A673 (cell line): ENCODE results near the gene THAP9. TPM values are rescaled to one million over a fixed set of nuclear protein-coding genes. Genes with fewer than 3 reads are reported as not detected.

Experiments used
- BruUV-seq: library from RNA; stranded (reverse); fragments of 400-500 nt; replicated peaks from 2 replicates; lab custom pipeline; 2021; lab: Mats Ljungman, UMichigan
- CTCF ChIA-PET: fragments of 300-600 bp; sonication (Branson Sonifier 250); formaldehyde crosslinking; loops from one replicate; lab custom pipeline; 2022; ENCODE audit warnings: antibody characterized with exemption; lab: Charles Lee
- POLR2A ChIA-PET: fragments of 300-600 bp; sonication (Branson Sonifier 250); formaldehyde crosslinking; loops from one replicate; lab custom pipeline; 2022; ENCODE audit warnings: antibody characterized with exemption; ENCODE audit not compliant: low non-redundant PET; lab: Charles Lee
- DNase-seq: peaks from one replicate; pipeline ENCODE4 v3.0.0-alpha.2; 2015; ENCODE audit warnings: low spot score
- H3K27ac ChIP-seq: fragments of 200-600 bp; sonication (generic); 2 replicates; pipeline ENCODE4 v1.5.1; 2016; ENCODE audit warnings: mixed run types, low read depth, mild to moderate bottlenecking, mixed read lengths, antibody characterized with exemption, low read length; ENCODE audit not compliant: poor library complexity, severe bottlenecking
- H3K27me3 ChIP-seq: fragments of 200-600 bp; sonication (generic); replicated peaks from 2 replicates; pipeline ENCODE4 v1.6.1; 2017; ENCODE audit warnings: mixed run types, low read depth, mild to moderate bottlenecking, mixed read lengths, antibody characterized with exemption, low read length; ENCODE audit not compliant: insufficient read depth, poor library complexity
- H3K36me3 ChIP-seq: fragments of 200-600 bp; sonication (generic); 2 replicates; pipeline ENCODE4 v1.6.1; 2016; ENCODE audit warnings: mixed run types, mild to moderate bottlenecking, mixed read lengths, antibody characterized with exemption, low read length; ENCODE audit not compliant: insufficient read depth, poor library complexity, severe bottlenecking
- H3K4me1 ChIP-seq: fragments of 200-600 bp; sonication (generic); 2 replicates; pipeline ENCODE4 v1.6.1; 2017; ENCODE audit warnings: mixed run types, mild to moderate bottlenecking, mixed read lengths, antibody characterized with exemption, low read length; ENCODE audit not compliant: insufficient read depth, poor library complexity, severe bottlenecking
- H3K4me3 ChIP-seq: fragments of 200-600 bp; sonication (generic); 2 replicates; pipeline ENCODE4 v1.5.1; 2016; ENCODE audit warnings: low read depth, mixed run types, mild to moderate bottlenecking, mixed read lengths, low read length; ENCODE audit not compliant: poor library complexity, severe bottlenecking
- H3K9me3 ChIP-seq: fragments of 200-600 bp; sonication (generic); 2 replicates; pipeline ENCODE4 v1.6.1; 2016; ENCODE audit warnings: mixed run types, low read depth, mild to moderate bottlenecking, mixed read lengths, antibody characterized with exemption, low read length; ENCODE audit not compliant: poor library complexity, severe bottlenecking
- EZH2 ChIP-seq: fragments of 200-600 bp; sonication (generic); IDR thresholded peaks from 2 replicates; pipeline ENCODE4 v1.6.1; 2017; ENCODE audit warnings: borderline replicate concordance, low read depth, mild to moderate bottlenecking, mixed read lengths, antibody characterized with exemption, low read length; ENCODE audit not compliant: poor library complexity, severe bottlenecking
- intact Hi-C: fragments of 100-400 bp; cut with micrococcal nuclease; formaldehyde crosslinking; loops from one replicate; pipeline ENCODE4 v1.10.0; 2022; ENCODE audit not compliant: unreplicated experiment
- total RNA-seq: library from RNA; stranded (reverse); gene quantifications from 2 replicates; pipeline ENCODE4 v1.2.3, GENCODE V29; 2021
- TF ChIP-seq, protein P1 (sequence below): fragments of 300-800, 200-600 bp; sonication (generic); conservative IDR thresholded peaks from 2 replicates; pipeline ENCODE4 v1.5.1; 2017; ENCODE audit warnings: low read depth, mild to moderate bottlenecking, antibody characterized with exemption, low read length, moderate library complexity, mixed read lengths

Gene THAP9
- total RNA-seq, 1 experiment from 2014 or later: 3.8 TPM

DNA sequence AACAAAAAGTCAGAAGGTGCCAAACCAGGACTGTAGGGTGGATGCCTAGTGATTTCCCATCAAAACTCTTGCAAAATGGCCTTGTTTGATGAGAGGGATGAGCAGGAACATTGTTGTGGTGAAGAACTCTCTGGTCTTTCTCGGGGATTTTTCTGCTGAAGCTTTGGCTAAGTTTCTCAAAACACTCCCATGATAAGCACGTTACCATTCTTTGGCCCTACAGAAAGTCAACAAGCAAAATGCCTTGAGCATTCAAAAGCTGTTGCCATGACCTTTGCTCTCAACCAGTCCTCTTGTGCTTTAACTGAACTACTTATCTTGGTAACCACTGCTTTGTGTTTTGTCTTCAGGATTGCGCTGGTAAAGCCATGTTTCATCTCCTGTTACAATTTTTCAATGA is 6.6 kb upstream of the THAP9 start:
- Histone ChIP-seq H3K9me3 (no peaks in the 10 kb centered on the region), H3K27me3 (no peaks in the 10 kb centered on the region), H3K4me1 (no peaks in the 10 kb centered on the region), H3K4me3 (no peak overlapping the region), H3K36me3 (peaks cover 22% of the 10 kb centered on the region), H3K27ac (no peak overlapping the region)
- ChIA-PET CTCF (no interaction called here), POLR2A (no interaction called here)
- TF ChIP-seq, protein P1, sequence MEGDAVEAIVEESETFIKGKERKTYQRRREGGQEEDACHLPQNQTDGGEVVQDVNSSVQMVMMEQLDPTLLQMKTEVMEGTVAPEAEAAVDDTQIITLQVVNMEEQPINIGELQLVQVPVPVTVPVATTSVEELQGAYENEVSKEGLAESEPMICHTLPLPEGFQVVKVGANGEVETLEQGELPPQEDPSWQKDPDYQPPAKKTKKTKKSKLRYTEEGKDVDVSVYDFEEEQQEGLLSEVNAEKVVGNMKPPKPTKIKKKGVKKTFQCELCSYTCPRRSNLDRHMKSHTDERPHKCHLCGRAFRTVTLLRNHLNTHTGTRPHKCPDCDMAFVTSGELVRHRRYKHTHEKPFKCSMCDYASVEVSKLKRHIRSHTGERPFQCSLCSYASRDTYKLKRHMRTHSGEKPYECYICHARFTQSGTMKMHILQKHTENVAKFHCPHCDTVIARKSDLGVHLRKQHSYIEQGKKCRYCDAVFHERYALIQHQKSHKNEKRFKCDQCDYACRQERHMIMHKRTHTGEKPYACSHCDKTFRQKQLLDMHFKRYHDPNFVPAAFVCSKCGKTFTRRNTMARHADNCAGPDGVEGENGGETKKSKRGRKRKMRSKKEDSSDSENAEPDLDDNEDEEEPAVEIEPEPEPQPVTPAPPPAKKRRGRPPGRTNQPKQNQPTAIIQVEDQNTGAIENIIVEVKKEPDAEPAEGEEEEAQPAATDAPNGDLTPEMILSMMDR: no peak
- TF ChIP-seq EZH2: no peak
- DNase-seq: no peak
- intact Hi-C loops: no loop called here
- no TSS peak for BruUV-seq

DNA sequence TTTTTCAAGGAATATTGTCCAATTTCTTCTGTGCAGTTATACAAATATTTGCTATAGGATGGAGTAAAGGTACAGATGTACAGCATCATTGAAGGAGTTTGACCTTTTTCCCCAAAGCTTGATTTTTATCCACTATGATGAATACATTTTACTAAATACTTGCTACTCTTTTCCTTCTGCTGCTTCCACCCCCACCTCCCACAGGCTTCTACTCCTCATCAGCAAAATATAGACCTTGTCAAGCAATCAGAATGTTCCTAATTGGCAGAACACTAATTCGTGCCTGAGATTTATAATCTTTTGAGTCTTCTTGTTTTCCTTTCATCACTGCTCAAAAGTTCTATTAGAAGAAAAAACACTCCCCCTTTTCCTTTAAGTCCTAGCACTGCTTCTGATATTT is 3.8 kb upstream of the THAP9 start:
- intact Hi-C loops: loop anchor here (5.0 kb wide), 1 partner anchor 434 kb away; no protein-coding TSS in a partner anchor
- DNase-seq: no peak
- TF ChIP-seq EZH2: no peak
- TF ChIP-seq, protein P1: no peak
- H3K36me3 ChIP-seq: peaks cover 22% of the 10 kb centered on the region
- no peaks in the 10 kb centered on the region for H3K9me3 ChIP-seq
- H3K27me3 ChIP-seq: no peaks in the 10 kb centered on the region
- no peaks in the 10 kb centered on the region for H3K4me1 ChIP-seq
- no peak overlapping the region for H3K4me3 ChIP-seq
- H3K27ac ChIP-seq: no peak overlapping the region
- CTCF ChIA-PET: no interaction called here
- no TSS peak for BruUV-seq
- POLR2A ChIA-PET: no interaction called here

DNA sequence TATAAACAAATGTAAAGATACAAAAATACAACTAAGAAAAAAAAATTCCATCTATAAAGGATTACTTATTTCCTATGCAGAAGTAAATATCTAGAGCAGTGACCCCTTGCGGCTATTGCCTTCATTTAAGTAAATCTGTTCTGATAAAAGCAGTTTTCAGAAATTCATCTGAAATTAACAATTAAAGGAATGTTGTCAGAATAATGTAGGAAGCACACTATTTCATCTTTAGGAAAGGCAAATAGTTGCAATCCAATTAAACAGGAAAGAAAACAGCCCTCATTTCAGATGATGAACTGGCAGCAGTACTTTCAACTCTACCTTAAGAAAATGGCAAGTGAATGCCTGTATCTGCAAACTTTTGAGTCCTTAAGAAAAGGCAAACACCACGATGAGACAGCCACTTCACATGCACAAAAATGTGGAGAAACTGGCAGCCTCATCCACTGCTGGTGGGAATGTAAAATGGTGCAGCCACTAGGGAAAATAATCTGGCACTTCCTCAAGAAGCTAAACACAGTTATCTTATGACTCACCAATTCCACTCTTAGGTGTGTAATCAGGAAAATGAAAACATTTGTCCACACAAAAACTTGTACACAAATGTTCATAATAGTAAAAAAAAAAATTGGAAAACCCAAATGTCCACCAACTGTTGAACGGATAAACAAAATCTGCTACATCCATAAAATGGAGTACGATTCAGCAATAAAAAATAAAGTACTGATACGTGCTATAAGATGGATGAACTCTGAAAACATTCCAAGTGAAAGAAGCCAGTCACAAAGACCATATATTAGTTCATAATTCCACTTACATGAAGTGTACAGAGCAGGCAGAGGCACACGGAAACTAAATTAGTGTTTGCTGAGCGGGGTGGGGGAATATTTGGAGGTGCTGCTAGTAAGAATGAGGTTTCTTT is 2.0 kb upstream of the THAP9 start:
- CTCF ChIA-PET: no interaction called here
- Histone ChIP-seq H3K4me3 (peak overlapping the region; percentile 76), H3K4me1 (no peaks in the 10 kb centered on the region), H3K36me3 (peaks cover 14% of the 10 kb centered on the region), H3K27me3 (no peaks in the 10 kb centered on the region), H3K9me3 (no peaks in the 10 kb centered on the region), H3K27ac (no peak overlapping the region)
- POLR2A ChIA-PET: no interaction called here
- TF ChIP-seq, protein P1: peak; percentile 59
- no peak for TF ChIP-seq EZH2
- intact Hi-C loops: loop anchor here (5.0 kb wide), 1 partner anchor 436 kb away; no protein-coding TSS in a partner anchor
- BruUV-seq: no TSS peak
- DNase-seq: no peak
